NCI-H1930 (cell line): ENCODE data around the gene UROC1.

ENCODE experiments used
- DNase-seq, 2 experiments: peaks; one replicate each; lab custom pipeline; 2025; lab: John Stamatoyannopoulos, UW

UROC1 gene

GRCh38 chr3:126460381-126460780 is 57.2 kb downstream of the UROC1 start:
- no peak for DNase-seq

- DNase-seq = no peak
Measured at GRCh38 chr3:126459763-126460127, 57.8 kb downstream of the UROC1 start.

- DNase-seq = no peak
Measured at GRCh38 chr3:126459111-126459762, 58.3 kb downstream of the UROC1 start.

GRCh38 chr3:126456766-126457388 is 60.7 kb downstream of the UROC1 start:
- no peak for DNase-seq

GRCh38 chr3:126456211-126456610 is 61.4 kb downstream of the UROC1 start:
- DNase-seq = no peak

- no peak for DNase-seq
Measured at GRCh38 chr3:126454437-126455198, 63.0 kb downstream of the UROC1 start.

- DNase-seq = no peak
Measured at GRCh38 chr3:126454025-126454424, 63.5 kb downstream of the UROC1 start.

GRCh38 chr3:126452213-126452612 is 65.4 kb downstream of the UROC1 start:
- DNase-seq = no peak

GRCh38 chr3:126451511-126451910 is 66.1 kb downstream of the UROC1 start:
- DNase-seq = no peak

GRCh38 chr3:126450744-126451143 is 66.8 kb downstream of the UROC1 start:
- no peak for DNase-seq

- no peak for DNase-seq
Measured at GRCh38 chr3:126450219-126450618, 67.4 kb downstream of the UROC1 start.

GRCh38 chr3:126449621-126450051 is 67.9 kb downstream of the UROC1 start:
- DNase-seq = no peak

- no peak for DNase-seq
Measured at GRCh38 chr3:126448893-126449180, 68.7 kb downstream of the UROC1 start.

- no peak for DNase-seq
Measured at GRCh38 chr3:126448136-126448892, 69.3 kb downstream of the UROC1 start.

- no peak for DNase-seq
Measured at GRCh38 chr3:126447456-126448106, 70.0 kb downstream of the UROC1 start.

GRCh38 chr3:126446791-126447190 is 70.8 kb downstream of the UROC1 start:
- no peak for DNase-seq

GRCh38 chr3:126446301-126446700 is 71.3 kb downstream of the UROC1 start:
- DNase-seq = no peak

- no peak for DNase-seq
Measured at GRCh38 chr3:126445506-126445905, 72.1 kb downstream of the UROC1 start.

- DNase-seq = no peak
Measured at GRCh38 chr3:126442856-126443242, 74.7 kb downstream of the UROC1 start.

GRCh38 chr3:126442094-126442855 is 75.3 kb downstream of the UROC1 start:
- DNase-seq = no peak

- DNase-seq = no peak
Measured at GRCh38 chr3:126441256-126441880, 76.2 kb downstream of the UROC1 start.
